ENCODE data around the gene FBXL15. TPM values are rescaled to one million over a fixed set of nuclear protein-coding genes. Genes with fewer than 3 reads are reported as not detected.

FBXL15 gene
- total and polyA plus RNA-seq, 2 of the 13 experiments (the other 11 are each of a cell fraction or from before 2014, with no cell fraction given), result 4.3 to 8.3 TPM

- TF ChIP-seq REXO4 (CRISPR knock-in tag; IDR thresholded peaks at IDR 0.05; ENCODE audit: borderline replicate concordance), result peak; percentile 19; the same call in 1 of the 2 replicates
- TF ChIP-seq ZNF746 (CRISPR knock-in tag; IDR thresholded peaks at IDR 0.05), result no peak
- TF ChIP-seq ASH2L (IDR thresholded peaks at IDR 0.05; ENCODE audit: insufficient read length, low read depth, low read length), result peak; percentile 49
- TF ChIP-seq IRF1 (CRISPR knock-in tag; IDR thresholded peaks at IDR 0.05; ENCODE audit: low read depth), result no peak
- TF ChIP-seq ZBED4 (CRISPR knock-in tag; IDR thresholded peaks at IDR 0.05; ENCODE audit: borderline replicate concordance), result peak; percentile 56
- TF ChIP-seq, protein P1, sequence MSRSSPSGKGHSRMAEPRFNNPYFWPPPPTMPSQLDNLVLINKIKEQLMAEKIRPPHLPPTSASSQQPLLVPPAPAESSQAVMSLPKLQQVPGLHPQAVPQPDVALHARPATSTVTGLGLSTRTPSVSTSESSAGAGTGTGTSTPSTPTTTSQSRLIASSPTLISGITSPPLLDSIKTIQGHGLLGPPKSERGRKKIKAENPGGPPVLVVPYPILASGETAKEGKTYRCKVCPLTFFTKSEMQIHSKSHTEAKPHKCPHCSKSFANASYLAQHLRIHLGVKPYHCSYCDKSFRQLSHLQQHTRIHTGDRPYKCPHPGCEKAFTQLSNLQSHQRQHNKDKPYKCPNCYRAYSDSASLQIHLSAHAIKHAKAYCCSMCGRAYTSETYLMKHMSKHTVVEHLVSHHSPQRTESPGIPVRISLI (CRISPR knock-in tag; IDR thresholded peaks at IDR 0.05; ENCODE audit: borderline replicate concordance), result peak; percentile 17; the same call in 1 of the 2 replicates
- TF ChIP-seq ATF6 (CRISPR knock-in tag; conservative IDR thresholded peaks at IDR 0.05), result no peak
- TF ChIP-seq PPARG (CRISPR knock-in tag; conservative IDR thresholded peaks at IDR 0.05), result no peak
- TF ChIP-seq CREB1 (IDR thresholded peaks at IDR 0.05), result peak; percentile 54; the same call in 1 of the 2 replicates
- TF ChIP-seq CREB1 (CRISPR knock-in tag; IDR thresholded peaks at IDR 0.05), result no peak
- 0 out of 2 replicates have a peak, but pooled peaks have one; percentile 46 for TF ChIP-seq FOXO1 (CRISPR knock-in tag; IDR thresholded peaks at IDR 0.05)
- TF ChIP-seq ZBTB14 (CRISPR knock-in tag; IDR thresholded peaks at IDR 0.05), result peak; percentile 97
- TF ChIP-seq, protein P2, sequence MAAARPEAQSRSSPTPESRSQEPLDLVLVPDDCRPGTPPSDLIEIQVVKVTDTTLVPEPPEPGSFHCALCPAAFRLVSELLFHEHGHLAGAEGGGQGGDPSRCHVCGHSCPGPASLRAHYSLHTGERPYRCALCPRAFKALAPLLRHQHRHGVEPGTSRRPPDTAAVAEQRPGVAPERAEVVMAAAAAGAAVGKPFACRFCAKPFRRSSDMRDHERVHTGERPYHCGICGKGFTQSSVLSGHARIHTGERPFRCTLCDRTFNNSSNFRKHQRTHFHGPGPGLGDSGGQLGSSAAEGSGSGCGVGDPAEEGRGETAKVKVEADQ (CRISPR knock-in tag; IDR thresholded peaks at IDR 0.05; ENCODE audit: borderline replicate concordance), result peak; percentile 71; the same call in 1 of the 2 replicates
- TF ChIP-seq SOX5 (CRISPR knock-in tag; IDR thresholded peaks at IDR 0.05; ENCODE audit: borderline replicate concordance), result no peak
These were observed 29.9 kb downstream of the FBXL15 start (continued) for GRCh38 chr10:102450374-102451104.

All from HepG2 (cell line).